BE2C (cell line): ENCODE results near the gene VPS11.
A peak's percentile ranks its signal among the peaks of the same experiment; 100 is the strongest.

Experiments
- DNase-seq: peaks from one replicate; pipeline ENCODE4 v3.0.0-alpha.2; 2020
- H3K27me3 ChIP-seq: fragments of 250-450 bp; sonication (Bioruptor Pico); 2 replicates; pipeline ENCODE4 v1.5.1; 2020; ENCODE audit warnings: mild to moderate bottlenecking
- H3K36me3 ChIP-seq: fragments of 250-450 bp; sonication (Bioruptor Pico); 2 replicates; pipeline ENCODE4 v1.5.1; 2020; ENCODE audit warnings: mild to moderate bottlenecking
- H3K4me1 ChIP-seq: fragments of 250-450 bp; sonication (Bioruptor Pico); 2 replicates; pipeline ENCODE4 v1.5.1; 2020
- H3K4me3 ChIP-seq: 2 replicates; pipeline ENCODE4 v1.5.1; 2011; ENCODE audit warnings: low read depth, low read length
- H3K9me3 ChIP-seq: fragments of 250-450 bp; sonication (Bioruptor Pico); 2 replicates; pipeline ENCODE4 v1.5.1; 2020
- CTCF ChIP-seq: IDR thresholded peaks from 2 replicates; pipeline ENCODE4 v1.5.1; 2012; ENCODE audit warnings: mild to moderate bottlenecking, low read depth, low read length

Gene VPS11

GRCh38 chr11:119042927-119043326, 24.7 kb upstream of the VPS11 start:
- no peaks in the 10 kb centered on the region for H3K9me3 ChIP-seq
- H3K27me3 ChIP-seq: no peaks in the 10 kb centered on the region
- no peak overlapping the region for H3K4me3 ChIP-seq
- peaks cover 21% of the 10 kb centered on the region for H3K36me3 ChIP-seq
- no peak for DNase-seq
- H3K4me1 ChIP-seq: no peaks in the 10 kb centered on the region
- no peak for TF ChIP-seq CTCF

DNA sequence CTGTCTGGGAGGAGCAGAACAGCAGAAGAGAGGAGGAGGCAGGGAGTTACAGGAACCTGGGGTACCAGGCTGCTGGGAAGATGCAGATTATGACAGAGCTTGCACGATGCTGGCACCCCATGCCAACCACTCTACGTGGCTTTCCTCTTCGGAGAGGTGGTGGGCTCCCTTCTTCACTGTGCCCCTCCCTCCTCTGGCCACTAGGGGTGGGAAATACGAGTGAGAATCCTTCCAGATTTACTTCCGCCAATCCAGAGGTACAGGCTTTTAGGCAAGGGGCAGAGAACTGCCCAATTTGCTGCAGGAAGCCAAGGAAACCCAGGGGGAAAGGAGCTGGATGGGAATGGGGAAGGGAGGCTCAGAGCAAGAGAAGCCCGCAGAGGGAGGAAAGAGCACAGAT, 22.9 kb upstream of the VPS11 start:
- DNase-seq: no peak
- H3K9me3 ChIP-seq: no peaks in the 10 kb centered on the region
- no peaks in the 10 kb centered on the region for H3K4me1 ChIP-seq
- no peak overlapping the region for H3K4me3 ChIP-seq
- H3K36me3 ChIP-seq: peaks cover 39% of the 10 kb centered on the region
- no peaks in the 10 kb centered on the region for H3K27me3 ChIP-seq
- peak; percentile 42 for TF ChIP-seq CTCF

- peaks cover 53% of the 10 kb centered on the region for H3K36me3 ChIP-seq
- TF ChIP-seq CTCF: no peak
- no peaks in the 10 kb centered on the region for H3K4me1 ChIP-seq
- no peak for DNase-seq
- H3K4me3 ChIP-seq: no peak overlapping the region
- H3K27me3 ChIP-seq: no peaks in the 10 kb centered on the region
- no peaks in the 10 kb centered on the region for H3K9me3 ChIP-seq
Observed at GRCh38 chr11:119046489-119046888, 21.1 kb upstream of the VPS11 start.

GRCh38 chr11:119047205-119047604, 20.4 kb upstream of the VPS11 start:
- H3K4me1 ChIP-seq: no peaks in the 10 kb centered on the region
- H3K9me3 ChIP-seq: no peaks in the 10 kb centered on the region
- DNase-seq: no peak
- no peaks in the 10 kb centered on the region for H3K27me3 ChIP-seq
- TF ChIP-seq CTCF: no peak
- H3K36me3 ChIP-seq: peaks cover 59% of the 10 kb centered on the region
- no peak overlapping the region for H3K4me3 ChIP-seq

DNA sequence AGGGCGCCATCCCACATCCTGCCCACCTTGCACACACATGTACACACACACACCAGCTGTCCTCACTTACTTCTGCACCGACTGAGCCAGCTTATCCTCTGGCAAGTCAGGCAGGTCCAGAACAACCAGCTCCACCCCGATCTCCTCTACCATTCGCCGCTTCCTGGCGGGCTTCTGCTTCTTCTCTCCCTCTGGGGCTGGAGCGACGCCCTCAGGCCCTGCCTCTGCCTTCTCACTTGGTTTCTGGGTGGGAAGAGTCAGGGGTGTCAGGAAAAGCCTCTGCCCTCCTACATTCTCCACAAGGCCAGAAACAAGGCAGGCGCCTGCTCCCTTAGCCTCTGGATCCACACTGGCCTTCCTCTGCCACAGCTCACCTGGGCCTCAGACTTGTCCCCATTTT, 19.0 kb upstream of the VPS11 start:
- H3K4me3 ChIP-seq: no peak overlapping the region
- DNase-seq: no peak
- TF ChIP-seq CTCF: no peak
- no peaks in the 10 kb centered on the region for H3K9me3 ChIP-seq
- no peaks in the 10 kb centered on the region for H3K4me1 ChIP-seq
- peaks cover 74% of the 10 kb centered on the region for H3K36me3 ChIP-seq
- no peaks in the 10 kb centered on the region for H3K27me3 ChIP-seq

DNA sequence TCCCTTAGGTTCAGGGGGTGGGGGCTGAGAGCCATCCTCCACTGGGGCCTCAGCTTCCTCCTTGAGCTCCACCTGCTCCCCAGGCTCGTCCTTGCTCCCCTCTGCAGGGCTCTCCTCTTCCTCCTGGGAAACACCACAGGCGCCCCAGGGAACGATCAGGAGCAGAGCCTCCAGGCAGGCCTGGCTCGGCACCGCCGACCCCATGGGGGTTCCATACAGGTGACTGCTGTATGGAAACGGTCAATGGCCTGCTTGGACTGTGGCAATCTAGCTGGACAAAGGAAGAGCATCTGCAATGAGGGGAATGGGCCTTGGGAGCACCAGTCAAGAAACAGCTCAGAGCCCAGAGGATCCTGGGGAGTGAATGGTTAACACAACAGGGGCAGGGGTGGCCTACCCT, 18.5 kb upstream of the VPS11 start:
- H3K36me3 ChIP-seq: peaks cover 78% of the 10 kb centered on the region
- no peak for TF ChIP-seq CTCF

More for the DNA sequence above, 18.5 kb upstream of the VPS11 start:
- H3K27me3 ChIP-seq: no peaks in the 10 kb centered on the region
- H3K4me1 ChIP-seq: no peaks in the 10 kb centered on the region
- no peak overlapping the region for H3K4me3 ChIP-seq
- no peaks in the 10 kb centered on the region for H3K9me3 ChIP-seq
- no peak for DNase-seq
